A673 (cell line): ENCODE results near the gene CREB1.

Experiments
- EZH2 ChIP-seq: fragments of 200-600 bp; sonication (generic); IDR thresholded peaks from 2 replicates; pipeline ENCODE4 v1.6.1; 2017; ENCODE audit warnings: borderline replicate concordance, low read depth, mild to moderate bottlenecking, mixed read lengths, antibody characterized with exemption, low read length; ENCODE audit not compliant: poor library complexity, severe bottlenecking
- TF ChIP-seq, protein P1 (sequence below): fragments of 300-800, 200-600 bp; sonication (generic); conservative IDR thresholded peaks from 2 replicates; pipeline ENCODE4 v1.5.1; 2017; ENCODE audit warnings: low read depth, mild to moderate bottlenecking, antibody characterized with exemption, low read length, moderate library complexity, mixed read lengths

DNA sequence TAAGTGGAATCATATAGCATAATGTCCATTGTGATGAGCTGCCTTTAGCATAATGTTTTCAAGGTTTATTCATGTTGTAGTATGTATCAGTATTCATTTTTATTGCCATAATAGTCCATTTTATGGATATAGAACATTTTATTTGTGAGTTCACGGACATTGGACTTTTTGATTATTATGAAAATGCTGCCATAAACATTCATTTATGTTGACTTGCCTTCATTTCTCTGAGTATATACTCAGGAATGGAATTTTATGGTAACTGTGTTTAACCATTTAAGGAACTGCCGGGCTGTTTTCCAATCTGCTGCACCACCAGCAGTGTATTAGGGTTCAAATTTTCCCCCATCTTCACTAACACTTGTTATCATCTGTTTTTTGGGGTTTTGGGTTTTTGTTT lies 12.2 kb downstream of the CREB1 start:
- TF ChIP-seq, protein P1, sequence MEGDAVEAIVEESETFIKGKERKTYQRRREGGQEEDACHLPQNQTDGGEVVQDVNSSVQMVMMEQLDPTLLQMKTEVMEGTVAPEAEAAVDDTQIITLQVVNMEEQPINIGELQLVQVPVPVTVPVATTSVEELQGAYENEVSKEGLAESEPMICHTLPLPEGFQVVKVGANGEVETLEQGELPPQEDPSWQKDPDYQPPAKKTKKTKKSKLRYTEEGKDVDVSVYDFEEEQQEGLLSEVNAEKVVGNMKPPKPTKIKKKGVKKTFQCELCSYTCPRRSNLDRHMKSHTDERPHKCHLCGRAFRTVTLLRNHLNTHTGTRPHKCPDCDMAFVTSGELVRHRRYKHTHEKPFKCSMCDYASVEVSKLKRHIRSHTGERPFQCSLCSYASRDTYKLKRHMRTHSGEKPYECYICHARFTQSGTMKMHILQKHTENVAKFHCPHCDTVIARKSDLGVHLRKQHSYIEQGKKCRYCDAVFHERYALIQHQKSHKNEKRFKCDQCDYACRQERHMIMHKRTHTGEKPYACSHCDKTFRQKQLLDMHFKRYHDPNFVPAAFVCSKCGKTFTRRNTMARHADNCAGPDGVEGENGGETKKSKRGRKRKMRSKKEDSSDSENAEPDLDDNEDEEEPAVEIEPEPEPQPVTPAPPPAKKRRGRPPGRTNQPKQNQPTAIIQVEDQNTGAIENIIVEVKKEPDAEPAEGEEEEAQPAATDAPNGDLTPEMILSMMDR: no peak
- TF ChIP-seq EZH2: no peak
